GM19455 (cell line): ENCODE measurements around the gene CLDN17.

ENCODE experiments used
- ATAC-seq: cut with Tn5 transposase; IDR thresholded peaks from one replicate; pipeline ENCODE4 v1.9.1; 2021; ENCODE audit not compliant: unreplicated experiment

CLDN17 gene, protein sequence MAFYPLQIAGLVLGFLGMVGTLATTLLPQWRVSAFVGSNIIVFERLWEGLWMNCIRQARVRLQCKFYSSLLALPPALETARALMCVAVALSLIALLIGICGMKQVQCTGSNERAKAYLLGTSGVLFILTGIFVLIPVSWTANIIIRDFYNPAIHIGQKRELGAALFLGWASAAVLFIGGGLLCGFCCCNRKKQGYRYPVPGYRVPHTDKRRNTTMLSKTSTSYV

DNA sequence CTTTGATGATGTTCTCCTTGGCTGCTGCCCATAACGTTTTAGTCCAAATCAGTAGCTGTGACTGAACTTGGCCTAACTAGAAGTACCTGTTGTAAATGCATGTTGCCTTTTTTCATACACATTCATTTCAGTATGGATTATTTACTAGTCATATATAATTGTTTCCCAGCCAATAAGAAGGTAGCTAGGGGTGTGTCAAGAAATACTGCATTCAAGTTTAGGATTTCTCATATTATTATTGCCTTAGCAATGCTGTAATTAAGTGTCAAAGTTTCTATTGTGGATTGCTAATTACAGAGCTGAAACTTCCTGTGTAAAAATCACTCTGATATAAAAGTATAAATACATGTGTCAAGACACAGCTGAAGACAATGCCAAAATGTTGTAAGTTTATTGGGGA, at the start of gene CLDN17:
TSS of gene CLDN17 (minus strand) at position 101 of the 400 bp plus-strand sequence. CDS start 188 bp downstream, outside the sequence.
- ATAC-seq, result no peak

DNA sequence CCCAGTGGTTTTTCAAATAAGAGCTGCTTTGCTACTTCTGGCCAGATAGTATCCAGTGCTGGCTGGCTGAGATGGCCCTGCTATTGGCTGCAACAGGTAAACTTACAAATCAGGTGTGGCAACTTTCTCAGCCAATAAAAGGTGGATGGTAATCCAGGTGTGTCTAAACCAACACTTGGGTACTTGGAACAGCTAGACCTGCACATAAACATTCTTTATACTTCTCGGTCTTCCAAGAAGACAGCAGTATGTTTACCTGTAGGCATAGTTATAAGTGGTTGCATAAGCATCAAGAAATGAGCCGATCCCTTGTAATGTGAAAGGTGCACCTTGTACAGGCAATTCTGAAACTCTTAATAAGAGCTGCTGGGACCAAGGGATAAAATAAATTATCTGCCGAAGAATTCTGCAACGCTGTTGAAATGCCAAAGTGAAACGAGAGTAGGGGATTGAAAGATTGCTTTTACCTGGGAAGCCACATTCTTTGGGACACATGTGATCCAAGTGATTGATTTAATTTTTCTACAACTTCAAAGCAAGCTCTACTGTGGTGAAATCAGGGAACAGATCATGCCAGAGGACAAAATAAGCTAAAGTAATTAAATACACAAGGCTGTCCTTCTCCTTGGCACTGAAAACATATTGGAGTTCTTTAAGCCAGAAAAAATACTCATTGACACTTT, 49.6 kb upstream of the CLDN17 start, which contains the start of gene CLDN8:
TSS of gene CLDN8 (minus strand) at position 57 of the 683 bp plus-strand sequence. CDS start 172 bp downstream, outside the sequence.
- ATAC-seq, result no peak

DNA sequence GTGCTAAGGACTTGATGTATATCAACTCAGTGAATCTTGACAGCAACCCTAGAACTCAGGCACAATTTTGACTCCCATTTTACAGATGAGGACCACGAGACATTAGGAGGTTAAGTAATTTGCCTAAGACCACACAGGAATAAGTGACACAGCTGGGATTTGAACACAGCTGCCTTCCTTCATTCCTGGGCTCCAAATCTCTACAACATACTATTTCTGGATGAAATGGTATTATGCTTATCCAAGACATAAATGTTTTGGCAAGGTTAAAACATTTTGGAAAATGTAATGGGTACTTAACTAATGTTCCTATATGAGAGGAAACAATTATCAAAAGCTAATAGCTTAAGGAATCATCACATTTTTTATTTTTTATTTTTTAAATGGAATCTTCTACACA, 44.5 kb upstream of the CLDN17 start:
- ATAC-seq, result no peak

DNA sequence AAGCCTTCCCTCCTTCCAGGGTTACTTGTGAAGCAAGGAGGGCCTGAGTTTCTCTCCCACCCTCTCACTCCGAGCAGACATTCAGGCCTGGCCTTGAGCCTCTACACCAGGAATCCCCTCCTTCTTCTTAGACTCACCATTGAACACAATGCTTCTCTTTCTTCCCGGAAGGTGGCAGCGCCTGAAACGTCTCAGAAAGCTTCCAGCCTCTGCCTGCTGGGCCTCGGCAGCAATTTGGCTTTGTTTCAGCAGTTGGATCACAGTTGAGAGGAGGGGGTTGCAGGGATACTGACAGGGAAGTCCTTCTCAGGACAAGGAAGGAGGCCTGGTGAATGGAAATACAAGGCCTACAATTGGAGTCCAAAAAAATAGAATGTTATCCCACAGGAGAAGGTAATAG, 43.0 kb upstream of the CLDN17 start:
- no peak for ATAC-seq

DNA sequence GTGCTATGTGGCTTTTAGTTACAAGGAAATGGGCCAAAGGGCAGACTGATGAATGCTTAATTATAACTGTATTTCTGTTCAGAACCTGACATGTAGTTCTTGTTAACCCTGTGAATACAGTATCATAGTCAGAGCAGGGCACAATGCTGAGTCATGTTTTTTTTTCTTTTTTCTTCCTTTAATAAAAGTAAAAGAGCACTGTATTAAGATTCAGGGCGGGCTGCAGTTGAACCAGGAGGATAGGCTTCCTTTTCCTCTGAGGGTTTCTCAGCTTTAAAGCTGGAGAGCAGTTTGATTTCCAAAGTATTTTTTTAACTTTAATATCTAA, 40.6 kb upstream of the CLDN17 start:
- no peak for ATAC-seq

DNA sequence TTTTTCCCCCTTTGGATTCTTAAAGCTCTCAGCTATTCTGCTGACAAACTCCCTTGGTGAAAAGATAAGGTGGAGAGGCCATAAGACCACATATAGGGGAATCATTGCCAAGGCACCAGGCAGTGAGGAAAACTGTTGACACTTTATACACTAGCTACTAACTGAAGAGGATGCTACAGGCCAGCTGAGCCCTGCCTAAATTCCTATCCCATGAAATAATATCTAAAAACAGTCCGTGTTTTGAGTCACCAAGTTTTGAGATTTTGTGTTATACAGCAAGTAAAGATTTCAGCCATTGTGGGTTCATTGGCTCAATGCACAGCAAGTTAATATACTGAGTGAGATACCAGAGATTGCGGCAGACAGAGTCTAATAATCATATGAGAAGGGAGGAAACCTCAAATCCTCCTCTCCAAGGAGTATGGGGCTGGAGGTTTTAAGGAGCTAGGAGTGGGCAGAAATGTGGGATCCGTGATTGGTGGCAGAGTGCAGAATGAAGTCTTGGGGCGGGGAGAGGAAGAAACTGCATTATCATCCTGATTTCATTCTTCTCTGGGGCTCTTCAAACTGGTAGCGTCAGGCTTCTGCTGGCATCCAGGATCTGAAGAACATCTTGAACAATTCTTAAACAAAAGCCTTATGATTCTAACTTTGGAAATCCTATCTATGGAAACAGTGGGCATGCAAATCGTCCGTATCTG, 40.1 kb upstream of the CLDN17 start:
- ATAC-seq, result no peak

DNA sequence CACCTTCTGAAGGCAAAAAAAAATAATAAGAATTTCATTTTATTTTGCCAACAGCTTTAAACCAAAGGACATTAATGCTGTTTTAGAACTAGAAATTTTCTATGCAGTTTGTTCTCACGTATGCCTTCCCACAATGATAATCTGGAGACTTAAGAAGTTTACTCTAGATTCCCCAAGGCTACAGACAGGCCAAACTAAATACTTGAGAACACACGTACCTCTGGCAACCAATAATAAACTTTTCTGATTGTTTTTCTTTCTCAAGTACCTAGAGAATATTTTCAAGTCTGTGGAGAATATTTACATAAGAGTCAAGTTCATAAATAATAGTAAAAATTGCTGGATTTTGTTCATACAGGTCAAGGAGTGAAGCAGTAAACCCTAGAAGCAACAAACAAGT, 33.4 kb upstream of the CLDN17 start:
- ATAC-seq, result no peak

DNA sequence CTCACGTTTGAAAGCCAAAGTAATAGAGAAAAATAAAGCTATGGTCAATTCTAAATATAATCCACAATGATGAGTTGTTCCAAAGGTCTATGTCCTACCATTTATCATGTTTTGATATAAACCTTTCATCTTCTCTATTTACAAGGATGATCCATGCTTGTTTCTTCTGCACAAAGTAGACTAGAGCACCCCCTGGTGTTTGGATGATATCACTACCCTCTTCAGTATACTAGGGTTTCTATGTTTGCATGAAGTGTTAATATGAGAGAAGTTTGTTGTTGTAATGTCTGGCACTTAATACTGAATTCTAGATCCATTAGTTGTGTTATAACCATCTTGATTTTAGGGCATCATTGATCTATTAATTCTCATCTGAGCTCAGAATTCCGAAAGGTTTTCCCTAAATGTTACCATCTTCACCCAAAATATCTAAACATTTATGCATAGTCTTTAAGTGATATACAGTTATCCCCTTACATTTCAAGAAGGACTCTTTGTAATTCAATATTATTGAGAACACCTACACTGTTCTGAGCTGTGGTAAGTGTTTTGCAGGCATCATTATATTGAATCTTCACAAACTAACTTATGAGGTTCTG, 28.2 kb upstream of the CLDN17 start:
- ATAC-seq, result no peak

DNA sequence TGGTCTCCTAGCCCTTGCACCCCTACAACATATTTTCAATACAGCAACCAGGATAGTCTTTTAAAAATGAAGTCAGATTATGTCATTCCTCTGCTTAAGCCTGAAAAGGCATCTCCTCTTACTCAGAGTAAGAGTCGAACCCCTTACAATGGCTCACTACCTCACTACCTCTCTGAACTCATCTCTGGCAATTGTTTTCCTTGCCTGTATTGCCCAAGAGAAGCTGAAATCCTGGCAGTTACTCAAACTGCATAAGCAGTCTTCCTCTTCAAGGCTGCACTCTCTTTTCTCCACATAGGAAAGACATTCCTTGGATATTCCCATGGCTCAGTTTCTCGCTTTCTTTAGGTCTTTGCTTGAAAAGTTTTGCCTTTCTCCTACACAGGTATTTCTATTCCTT, 26.6 kb upstream of the CLDN17 start:
- no peak for ATAC-seq

DNA sequence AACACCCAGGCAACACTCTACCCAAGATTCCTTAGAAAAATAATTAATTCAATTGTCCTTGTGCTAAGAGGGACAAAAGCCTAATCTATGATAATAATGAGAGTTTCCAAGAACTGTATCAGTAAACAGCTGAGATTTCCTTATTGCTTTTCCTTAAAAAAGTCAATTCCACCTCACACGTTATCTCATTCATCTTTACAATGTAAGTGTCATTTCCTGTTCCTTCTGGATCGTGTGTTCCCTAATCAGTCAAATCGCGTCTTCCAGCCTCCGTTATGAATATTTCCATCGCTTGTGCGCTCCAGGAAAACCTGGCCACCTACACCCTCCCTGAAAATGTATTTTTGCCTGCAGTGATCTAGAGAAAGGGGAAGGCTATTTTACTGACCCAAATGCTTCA, 23.9 kb upstream of the CLDN17 start:
- no peak for ATAC-seq

DNA sequence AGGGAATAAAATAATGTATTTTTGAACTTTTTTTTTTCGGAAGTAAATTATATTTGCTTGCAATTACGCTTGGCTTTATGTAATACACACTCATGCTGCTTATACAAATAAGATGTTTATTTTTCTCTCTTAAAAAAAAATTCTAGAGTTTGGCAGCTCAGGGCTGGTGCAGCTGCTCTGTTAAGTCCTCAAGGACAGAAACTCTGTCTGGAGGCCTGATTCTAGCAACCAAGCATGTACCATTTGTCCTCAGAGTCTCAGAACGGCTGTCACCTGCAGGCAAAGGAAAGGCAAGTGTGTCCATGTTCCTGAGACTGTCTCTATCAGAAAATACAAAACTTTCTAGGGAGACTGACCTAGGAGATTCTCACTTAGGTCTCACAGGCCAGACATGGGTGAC, 23.2 kb upstream of the CLDN17 start:
- no peak for ATAC-seq

DNA sequence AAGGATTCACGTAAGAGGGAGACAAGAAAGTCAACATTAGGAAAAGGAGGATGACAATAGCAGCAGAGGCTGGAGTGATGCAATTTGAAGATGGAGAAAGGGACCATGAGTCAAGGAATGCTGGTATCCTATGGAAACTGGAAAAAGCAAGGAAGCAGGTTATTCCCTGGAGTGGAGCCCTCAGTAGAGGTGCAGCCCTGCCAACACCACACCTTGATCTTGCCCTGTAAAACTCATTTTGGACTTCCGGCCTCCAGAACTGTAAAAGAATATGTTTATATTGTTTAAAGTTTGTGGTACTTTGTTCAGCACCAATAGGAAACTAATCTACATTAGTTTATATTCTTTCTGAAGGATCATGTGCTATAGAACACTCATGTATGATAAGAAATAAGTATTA, 19.6 kb upstream of the CLDN17 start:
- no peak for ATAC-seq

DNA sequence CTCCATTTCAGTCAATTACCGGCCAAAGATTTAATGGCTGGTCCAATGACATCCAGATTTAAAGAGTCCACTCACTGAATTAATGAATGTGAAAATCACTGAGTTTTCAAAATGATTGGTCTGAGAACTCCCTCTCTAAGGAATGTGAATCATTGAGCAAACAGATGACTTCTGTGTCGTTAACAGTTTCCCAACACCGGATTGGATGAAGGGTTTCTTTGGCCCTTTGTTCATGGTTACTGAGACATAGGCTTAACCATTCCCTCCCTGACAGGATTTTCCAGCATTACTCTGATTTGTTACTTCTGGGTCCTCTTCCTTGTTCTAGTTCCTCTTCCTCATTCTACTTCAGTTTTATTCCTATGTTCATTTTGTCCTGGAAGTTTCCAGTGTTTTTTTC, 1.5 kb upstream of the CLDN17 start:
- no peak for ATAC-seq

DNA sequence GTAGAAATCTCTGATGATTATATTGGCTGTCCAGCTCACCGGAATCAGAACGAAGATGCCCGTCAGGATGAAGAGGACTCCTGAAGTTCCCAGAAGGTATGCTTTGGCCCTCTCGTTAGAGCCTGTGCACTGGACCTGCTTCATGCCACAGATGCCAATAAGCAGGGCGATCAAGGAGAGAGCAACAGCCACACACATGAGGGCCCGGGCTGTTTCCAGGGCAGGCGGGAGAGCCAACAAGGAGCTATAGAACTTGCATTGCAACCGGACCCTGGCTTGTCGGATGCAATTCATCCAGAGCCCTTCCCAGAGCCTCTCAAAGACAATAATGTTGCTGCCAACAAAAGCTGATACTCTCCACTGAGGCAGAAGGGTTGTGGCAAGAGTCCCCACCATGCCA, 434 bp downstream of the CLDN17 start:
- no peak for ATAC-seq

DNA sequence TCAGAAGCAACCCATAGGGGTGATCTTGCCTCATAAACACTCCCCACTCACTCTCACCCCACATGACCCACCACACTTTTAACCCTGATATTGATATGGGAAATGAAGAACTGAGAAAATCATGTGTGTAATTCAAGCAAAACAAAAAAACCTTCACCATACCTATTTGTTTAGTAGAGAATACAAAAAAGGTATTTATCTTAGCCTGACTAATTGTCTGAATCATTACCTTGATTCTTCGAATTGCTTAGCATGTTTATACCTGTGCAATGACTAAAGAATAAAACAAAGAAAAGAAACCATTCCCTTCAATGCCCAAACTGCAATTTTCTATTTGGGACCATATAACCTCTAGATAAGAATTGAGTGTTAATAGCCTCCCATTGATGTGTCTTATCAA, 1.8 kb downstream of the CLDN17 start:
- ATAC-seq, result no peak

DNA sequence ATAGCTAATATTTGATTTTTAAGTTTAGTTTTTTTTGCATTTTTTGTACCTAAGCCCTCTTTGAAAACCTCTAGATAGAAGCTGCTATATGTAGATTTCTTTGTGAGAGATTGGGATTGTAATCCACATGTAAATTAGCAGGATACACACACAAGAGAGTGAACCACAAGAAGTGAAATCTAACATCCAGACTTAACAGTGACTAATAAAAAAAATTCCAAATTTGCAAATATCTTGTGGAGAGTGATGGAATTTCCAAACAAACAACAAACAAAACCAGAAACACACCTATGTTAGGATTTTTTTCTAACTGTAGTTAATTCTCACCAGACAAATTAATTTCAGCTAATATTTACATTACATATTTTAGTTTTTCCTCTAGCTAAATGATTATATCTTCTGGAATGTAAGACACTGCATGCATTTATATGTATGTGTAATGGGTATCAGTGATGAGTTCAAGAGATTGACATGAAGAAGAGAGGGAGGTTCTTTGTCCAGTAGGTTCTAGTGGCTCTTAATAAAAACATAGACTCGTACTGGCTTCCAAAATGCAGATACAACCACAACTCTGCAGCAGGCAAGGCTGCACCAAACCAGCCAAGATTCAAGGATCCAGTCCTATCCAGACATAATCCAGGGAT, 12.8 kb downstream of the CLDN17 start:
- ATAC-seq, result no peak

DNA sequence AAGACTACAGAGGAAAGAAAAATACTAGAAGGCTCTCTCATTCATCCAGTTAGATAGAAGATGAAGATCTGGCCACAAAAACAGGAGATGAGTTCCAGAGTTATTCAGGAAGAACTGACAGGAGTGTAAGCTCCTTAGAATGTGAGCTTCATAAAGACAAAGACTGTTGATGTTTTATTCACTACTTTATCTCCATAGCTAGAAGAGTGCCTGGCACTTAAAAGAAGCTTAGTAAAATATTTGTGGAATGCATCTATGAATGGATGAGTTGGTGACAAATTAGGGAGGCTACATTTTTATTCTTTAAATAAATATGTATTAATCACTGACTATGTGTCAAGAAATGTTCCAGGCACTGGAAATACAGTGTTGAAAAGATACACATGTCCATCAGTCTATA, 13.8 kb downstream of the CLDN17 start:
- ATAC-seq, result no peak

DNA sequence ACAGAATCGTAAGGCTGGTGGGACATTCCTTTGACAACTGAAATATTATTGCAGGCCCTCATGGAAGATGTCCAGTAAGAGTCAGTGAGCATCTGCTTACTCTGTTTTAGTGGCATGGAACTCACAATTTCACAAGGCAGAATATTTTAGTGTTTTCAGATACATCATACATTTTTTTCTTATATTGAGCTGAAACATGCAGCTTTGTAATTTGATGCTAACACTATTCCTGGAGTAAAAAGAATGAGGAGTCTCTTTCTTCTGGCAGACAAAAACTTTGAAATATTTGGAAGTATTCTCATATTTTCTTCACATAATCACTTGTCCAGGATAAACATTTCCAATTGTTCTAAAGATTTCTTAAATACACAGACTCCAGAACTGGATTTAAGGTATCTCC, 17.7 kb downstream of the CLDN17 start:
- no peak for ATAC-seq

DNA sequence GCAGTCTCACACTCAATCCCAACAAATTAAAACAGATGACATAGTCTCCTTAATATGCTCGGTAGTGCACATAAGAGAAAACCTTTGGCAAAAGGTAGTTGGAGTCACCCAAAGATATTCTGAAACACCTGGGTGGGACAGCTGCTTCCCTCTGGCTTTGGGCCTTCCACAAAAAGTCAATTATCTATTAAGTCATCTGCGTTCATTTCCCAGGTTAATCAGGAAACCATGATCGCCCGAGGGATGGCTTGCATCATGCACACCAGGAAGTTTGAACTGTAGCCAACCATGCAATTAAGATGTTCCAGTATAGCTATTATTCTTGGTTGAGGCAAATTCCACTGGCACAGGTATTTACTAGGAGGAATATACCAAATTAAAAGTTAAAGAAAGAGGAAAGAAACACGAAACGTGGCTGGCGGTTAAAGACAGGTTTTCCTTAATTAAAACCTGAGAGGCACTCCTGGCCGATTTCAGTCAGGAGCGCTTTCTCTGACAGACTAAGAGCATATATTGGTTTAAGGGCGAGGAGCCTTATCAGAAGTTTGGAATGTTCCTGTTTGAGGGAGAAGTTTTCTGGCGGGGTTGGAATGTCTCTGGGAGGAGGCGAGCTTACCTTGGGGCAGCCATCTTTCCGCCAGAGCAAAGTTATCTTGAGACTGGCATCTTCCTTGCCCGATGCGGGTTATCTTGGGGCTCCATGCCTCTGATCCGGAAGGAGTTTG, 19.9 kb downstream of the CLDN17 start:
- no peak for ATAC-seq

DNA sequence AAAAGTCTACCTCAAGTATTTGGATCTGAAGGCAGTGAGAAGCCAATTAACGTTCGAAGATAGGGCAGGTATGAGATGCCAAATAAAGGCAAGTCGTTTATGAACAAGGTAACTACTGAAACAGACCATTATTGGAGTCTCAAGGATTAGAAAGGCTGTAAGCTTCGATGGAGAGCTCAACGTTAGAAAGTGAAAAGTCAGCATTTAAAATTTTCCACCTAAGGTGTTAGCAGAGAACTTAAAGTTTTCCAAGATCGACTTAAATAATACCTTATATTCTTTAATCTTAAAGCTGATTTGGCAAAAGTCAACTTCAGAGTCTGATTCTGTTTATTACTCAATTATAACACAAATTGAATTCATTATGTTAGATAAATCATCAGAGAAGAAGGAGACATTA, 28.1 kb downstream of the CLDN17 start:
- no peak for ATAC-seq

DNA sequence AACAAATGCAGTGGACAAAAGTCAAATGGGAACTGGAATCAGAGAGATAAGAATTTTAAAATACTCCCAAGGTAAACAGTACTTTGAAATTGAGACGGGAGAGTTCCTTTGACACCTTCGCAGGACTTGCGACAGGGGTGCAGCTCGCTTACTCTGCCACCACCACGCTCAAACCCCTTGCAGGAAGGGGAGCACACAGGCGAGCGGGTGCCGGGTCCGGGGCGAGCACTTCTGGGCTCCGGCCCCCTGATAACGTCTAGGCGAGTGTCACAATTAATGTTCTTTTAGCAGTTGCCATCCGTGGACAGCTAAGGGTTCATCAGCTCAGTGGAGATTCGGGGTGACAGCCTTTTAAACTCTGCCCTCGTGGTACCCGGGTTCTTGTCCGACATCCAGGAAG, 37.4 kb downstream of the CLDN17 start:
- no peak for ATAC-seq
